ENCODE measurements around the gene GRIN2A.

GRIN2A gene

DNA sequence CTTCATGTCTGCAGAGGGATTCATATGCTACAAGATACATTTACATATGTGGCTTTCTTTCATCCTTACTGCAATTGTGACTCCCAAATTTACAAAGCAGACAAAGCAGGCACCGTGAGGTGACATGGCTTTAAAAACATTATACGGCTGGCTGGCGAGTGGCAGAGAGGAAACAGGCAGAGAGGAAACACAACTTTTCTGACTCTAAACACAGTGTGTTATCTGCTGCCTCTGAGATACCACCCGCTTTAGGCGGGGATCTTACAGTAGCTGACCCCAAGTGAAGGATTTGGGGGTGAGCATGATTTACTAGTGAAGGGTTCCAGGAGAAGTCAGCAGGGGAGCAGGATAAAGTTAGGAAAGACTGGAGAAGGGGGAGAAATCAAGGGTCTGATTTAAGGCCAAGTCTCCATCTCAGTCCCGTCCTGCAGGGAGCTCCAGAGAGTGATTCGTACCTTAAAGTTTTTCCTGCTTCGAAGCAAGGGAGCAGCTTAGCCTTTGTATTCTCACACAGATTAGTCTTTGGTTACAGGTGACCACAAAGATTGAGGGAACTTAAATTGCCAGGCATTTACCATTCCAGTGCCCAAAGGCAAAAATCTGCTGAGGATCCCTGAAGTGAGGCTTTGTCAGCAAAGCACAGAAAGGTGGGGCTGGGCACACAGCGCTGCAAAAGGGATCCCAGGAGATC lies 355.0 kb downstream of the GRIN2A start:
- H3K9me3 Mint-ChIP-seq = no peaks in the 10 kb centered on the region
- H3K4me1 Mint-ChIP-seq (ENCODE audit: low read depth) = no peaks in the 10 kb centered on the region
- H3K27ac Mint-ChIP-seq = no peak overlapping the region
- H3K27me3 Mint-ChIP-seq = no peaks in the 10 kb centered on the region
- intact Hi-C loops (cut with micrococcal nuclease) = no loop called here
- no peak overlapping the region for H3K4me3 Mint-ChIP-seq
- H3K36me3 Mint-ChIP-seq (ENCODE audit: low read depth) = no peaks in the 10 kb centered on the region

GRCh38 chr16:9826656-9827055 lies 355.6 kb downstream of the GRIN2A start:
- no peaks in the 10 kb centered on the region for H3K27me3 Mint-ChIP-seq
- intact Hi-C loops (cut with micrococcal nuclease) = no loop called here
- no peak overlapping the region for H3K27ac Mint-ChIP-seq
- no peaks in the 10 kb centered on the region for H3K9me3 Mint-ChIP-seq
- H3K4me3 Mint-ChIP-seq = no peak overlapping the region
- no peaks in the 10 kb centered on the region for H3K36me3 Mint-ChIP-seq (ENCODE audit: low read depth)
- H3K4me1 Mint-ChIP-seq (ENCODE audit: low read depth) = no peaks in the 10 kb centered on the region

- Mint-ChIP-seq H3K36me3 (ENCODE audit: low read depth) (no peaks in the 10 kb centered on the region), H3K9me3 (no peaks in the 10 kb centered on the region), H3K27me3 (no peaks in the 10 kb centered on the region), H3K27ac (no peak overlapping the region), H3K4me1 (ENCODE audit: low read depth) (no peaks in the 10 kb centered on the region), H3K4me3 (no peak overlapping the region)
- intact Hi-C loops (cut with micrococcal nuclease) = no loop called here
Observed at GRCh38 chr16:9824200-9825068, 357.8 kb downstream of the GRIN2A start.

GRCh38 chr16:9823510-9823909 lies 358.7 kb downstream of the GRIN2A start:
- Mint-ChIP-seq H3K36me3 (ENCODE audit: low read depth) (no peaks in the 10 kb centered on the region), H3K4me3 (no peak overlapping the region), H3K4me1 (ENCODE audit: low read depth) (no peaks in the 10 kb centered on the region), H3K9me3 (no peaks in the 10 kb centered on the region), H3K27ac (no peak overlapping the region), H3K27me3 (no peaks in the 10 kb centered on the region)
- intact Hi-C loops (cut with micrococcal nuclease) = no loop called here

DNA sequence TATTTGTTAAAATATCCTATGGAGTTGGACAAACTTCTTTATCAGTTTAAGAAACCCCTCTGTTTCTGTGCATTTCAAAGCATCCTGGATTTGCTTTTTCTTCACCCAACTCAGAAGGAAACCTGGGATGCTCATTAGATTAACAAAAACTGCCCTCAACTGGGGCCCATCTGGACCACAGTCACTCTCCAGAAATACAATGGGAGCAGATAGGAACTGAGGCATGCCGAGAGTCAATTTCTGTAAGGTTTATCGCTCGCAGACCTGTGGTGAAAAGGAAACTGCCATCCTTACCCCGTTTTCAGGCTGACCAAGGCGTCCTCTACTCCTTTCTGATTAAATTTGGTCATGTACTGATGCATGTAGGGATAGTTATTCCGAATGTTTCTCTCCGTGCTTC lies 360.3 kb downstream of the GRIN2A start:
- intact Hi-C loops (cut with micrococcal nuclease) = no loop called here

GRCh38 chr16:9821331-9821730 lies 360.9 kb downstream of the GRIN2A start:
- Mint-ChIP-seq H3K27me3 (no peaks in the 10 kb centered on the region), H3K4me3 (no peak overlapping the region), H3K27ac (no peak overlapping the region), H3K9me3 (no peaks in the 10 kb centered on the region), H3K36me3 (ENCODE audit: low read depth) (no peaks in the 10 kb centered on the region), H3K4me1 (ENCODE audit: low read depth) (no peaks in the 10 kb centered on the region)
- intact Hi-C loops (cut with micrococcal nuclease) = no loop called here

More for the DNA sequence above, 360.3 kb downstream of the GRIN2A start:
- H3K27me3 Mint-ChIP-seq = no peaks in the 10 kb centered on the region
- no peaks in the 10 kb centered on the region for H3K4me1 Mint-ChIP-seq (ENCODE audit: low read depth)
- H3K36me3 Mint-ChIP-seq (ENCODE audit: low read depth) = no peaks in the 10 kb centered on the region
- no peaks in the 10 kb centered on the region for H3K9me3 Mint-ChIP-seq
- H3K27ac Mint-ChIP-seq = no peak overlapping the region
- H3K4me3 Mint-ChIP-seq = no peak overlapping the region

GRCh38 chr16:9820476-9821246 lies 361.6 kb downstream of the GRIN2A start:
- no peaks in the 10 kb centered on the region for H3K9me3 Mint-ChIP-seq
- H3K27me3 Mint-ChIP-seq = no peaks in the 10 kb centered on the region
- no peak overlapping the region for H3K27ac Mint-ChIP-seq
- H3K4me3 Mint-ChIP-seq = no peak overlapping the region
- intact Hi-C loops (cut with micrococcal nuclease) = no loop called here
- no peaks in the 10 kb centered on the region for H3K4me1 Mint-ChIP-seq (ENCODE audit: low read depth)
- H3K36me3 Mint-ChIP-seq (ENCODE audit: low read depth) = no peaks in the 10 kb centered on the region

DNA sequence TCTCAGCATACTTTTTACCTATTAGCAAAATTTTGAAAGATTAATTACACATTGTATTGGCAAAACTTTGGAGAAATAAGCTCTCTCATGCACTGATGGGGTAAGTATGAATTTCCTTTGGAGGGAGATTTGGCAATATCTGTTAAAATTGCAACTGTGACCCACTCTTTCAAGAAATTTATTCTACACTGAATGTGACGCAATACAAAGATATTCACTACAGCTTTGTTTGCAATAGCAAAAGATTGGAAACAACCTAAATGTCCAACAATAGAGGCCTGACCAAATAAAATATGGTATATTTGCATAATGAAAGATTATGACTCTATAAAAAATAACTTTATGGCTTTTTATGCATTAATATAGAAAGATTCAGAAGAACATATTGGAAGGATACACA lies 363.5 kb downstream of the GRIN2A start:
- Mint-ChIP-seq H3K4me1 (ENCODE audit: low read depth) (no peaks in the 10 kb centered on the region), H3K9me3 (no peaks in the 10 kb centered on the region), H3K36me3 (ENCODE audit: low read depth) (no peaks in the 10 kb centered on the region), H3K27me3 (no peaks in the 10 kb centered on the region), H3K4me3 (no peak overlapping the region), H3K27ac (no peak overlapping the region)
- intact Hi-C loops (cut with micrococcal nuclease) = no loop called here

- intact Hi-C loops (cut with micrococcal nuclease) = no loop called here
- Mint-ChIP-seq H3K27me3 (no peaks in the 10 kb centered on the region), H3K4me1 (ENCODE audit: low read depth) (no peaks in the 10 kb centered on the region), H3K27ac (no peak overlapping the region), H3K36me3 (ENCODE audit: low read depth) (no peaks in the 10 kb centered on the region), H3K9me3 (no peaks in the 10 kb centered on the region), H3K4me3 (no peak overlapping the region)
Observed at GRCh38 chr16:9817586-9817985, 364.6 kb downstream of the GRIN2A start.

- Mint-ChIP-seq H3K4me1 (ENCODE audit: low read depth) (no peaks in the 10 kb centered on the region), H3K9me3 (no peaks in the 10 kb centered on the region), H3K27me3 (no peaks in the 10 kb centered on the region), H3K27ac (no peak overlapping the region), H3K36me3 (ENCODE audit: low read depth) (no peaks in the 10 kb centered on the region), H3K4me3 (no peak overlapping the region)
- intact Hi-C loops (cut with micrococcal nuclease) = no loop called here
Observed at GRCh38 chr16:9816644-9817043, 365.6 kb downstream of the GRIN2A start.

DNA sequence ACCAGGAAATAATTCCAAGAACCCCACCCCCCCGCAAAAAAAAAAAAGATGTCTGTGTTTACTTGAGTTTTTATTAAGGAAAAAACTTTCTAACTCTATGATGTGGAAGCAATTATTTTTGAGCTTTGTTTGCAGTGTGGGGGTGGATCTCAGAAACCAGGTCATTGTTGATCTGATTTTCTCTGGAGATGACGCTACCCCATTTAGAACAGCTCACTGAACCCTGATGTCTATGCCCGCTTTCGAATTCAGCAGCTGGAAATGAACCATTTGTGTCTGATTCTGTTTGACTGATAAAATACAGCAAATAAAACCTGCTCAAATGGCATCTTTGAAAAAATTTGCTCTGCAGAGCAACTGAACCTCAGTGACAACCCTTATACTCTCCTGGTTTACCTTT lies 368.6 kb downstream of the GRIN2A start:
- Mint-ChIP-seq H3K4me1 (ENCODE audit: low read depth) (no peaks in the 10 kb centered on the region), H3K27ac (no peak overlapping the region), H3K36me3 (ENCODE audit: low read depth) (no peaks in the 10 kb centered on the region), H3K27me3 (no peaks in the 10 kb centered on the region), H3K4me3 (no peak overlapping the region), H3K9me3 (no peaks in the 10 kb centered on the region)
- intact Hi-C loops (cut with micrococcal nuclease) = no loop called here

DNA sequence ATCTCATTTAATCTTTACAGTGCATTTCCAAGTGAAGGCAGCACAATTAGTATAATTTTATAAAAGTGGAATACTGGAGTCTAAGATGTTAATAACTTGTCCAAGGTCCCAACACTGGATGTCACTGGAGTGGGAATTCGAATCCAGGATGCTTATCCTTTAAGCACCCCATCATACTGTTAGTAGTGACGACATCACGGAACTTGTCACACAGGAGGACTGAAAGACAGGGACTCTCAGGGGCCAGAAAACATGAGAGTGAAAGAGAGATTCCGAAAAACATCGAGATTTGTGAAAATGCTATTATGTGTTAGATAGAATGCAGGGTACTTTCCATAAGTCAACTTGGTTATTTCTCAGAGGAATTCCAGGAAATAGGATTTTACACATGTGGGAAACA lies 374.0 kb downstream of the GRIN2A start:
- Mint-ChIP-seq H3K9me3 (peaks cover 9% of the 10 kb centered on the region), H3K27me3 (no peaks in the 10 kb centered on the region), H3K4me1 (ENCODE audit: low read depth) (no peaks in the 10 kb centered on the region), H3K36me3 (ENCODE audit: low read depth) (no peaks in the 10 kb centered on the region), H3K27ac (no peak overlapping the region), H3K4me3 (no peak overlapping the region)
- intact Hi-C loops (cut with micrococcal nuclease) = no loop called here

DNA sequence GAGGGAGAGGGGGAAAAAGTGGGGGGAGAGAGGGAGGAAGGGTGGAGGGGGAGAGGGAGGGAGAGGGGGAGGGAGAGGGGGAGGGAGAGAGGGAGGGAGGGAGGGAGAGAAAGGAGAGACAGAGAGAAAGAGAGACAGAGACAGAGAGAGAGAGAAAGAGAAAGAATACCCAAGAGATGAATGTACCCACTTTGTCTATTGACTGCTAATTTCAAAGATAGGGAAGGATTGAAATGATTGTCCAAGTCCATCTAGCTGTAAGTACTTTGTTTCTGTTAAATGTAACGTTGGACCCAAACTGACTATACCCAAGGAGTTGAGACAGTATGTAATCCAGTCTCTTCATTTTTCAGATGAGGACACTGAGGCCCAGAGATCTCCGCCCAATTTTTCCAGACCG lies 374.9 kb downstream of the GRIN2A start:
- Mint-ChIP-seq H3K27me3 (no peaks in the 10 kb centered on the region), H3K4me3 (no peak overlapping the region), H3K4me1 (ENCODE audit: low read depth) (no peaks in the 10 kb centered on the region), H3K9me3 (peaks cover 9% of the 10 kb centered on the region), H3K36me3 (ENCODE audit: low read depth) (no peaks in the 10 kb centered on the region), H3K27ac (no peak overlapping the region)
- intact Hi-C loops (cut with micrococcal nuclease) = no loop called here

DNA sequence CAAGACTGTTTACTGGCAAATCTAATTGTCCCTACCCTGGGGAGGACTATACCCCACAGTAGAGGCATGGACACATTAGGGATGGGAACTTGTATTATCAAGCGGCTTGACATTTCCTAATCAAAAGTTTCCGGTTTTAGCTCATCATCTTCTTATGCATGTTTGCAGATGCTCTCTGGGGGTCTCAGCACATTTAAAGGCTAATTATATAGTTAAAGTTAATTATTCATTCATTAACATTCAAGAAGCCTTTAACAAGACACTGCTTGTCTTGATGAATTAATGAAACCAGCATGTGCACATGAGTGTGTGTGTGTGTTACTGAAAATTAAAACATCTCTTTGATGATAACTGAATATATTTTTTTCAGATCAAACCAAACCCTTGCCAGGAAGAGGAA lies 377.1 kb downstream of the GRIN2A start:
- no peaks in the 10 kb centered on the region for H3K27me3 Mint-ChIP-seq
- no peak overlapping the region for H3K4me3 Mint-ChIP-seq
- no peak overlapping the region for H3K27ac Mint-ChIP-seq
- H3K4me1 Mint-ChIP-seq (ENCODE audit: low read depth) = no peaks in the 10 kb centered on the region
- H3K9me3 Mint-ChIP-seq = peaks cover 9% of the 10 kb centered on the region
- no peaks in the 10 kb centered on the region for H3K36me3 Mint-ChIP-seq (ENCODE audit: low read depth)
- intact Hi-C loops (cut with micrococcal nuclease) = no loop called here

All from dendritic cell treated with granulocyte-macrophage colony-stimulating factor and Interleukin-4, amounts not matched to agents 40 ng/mL and 50 ng/mL, for 4 days (primary cell).